ENCODE data around the gene MAP4K5. TPM values are rescaled to one million over a fixed set of nuclear protein-coding genes. Genes with fewer than 3 reads are reported as not detected.

MAP4K5 gene
- polyA plus RNA-seq, 3 donors = 5.0 to 9.1 (median 7.7) TPM

DNA sequence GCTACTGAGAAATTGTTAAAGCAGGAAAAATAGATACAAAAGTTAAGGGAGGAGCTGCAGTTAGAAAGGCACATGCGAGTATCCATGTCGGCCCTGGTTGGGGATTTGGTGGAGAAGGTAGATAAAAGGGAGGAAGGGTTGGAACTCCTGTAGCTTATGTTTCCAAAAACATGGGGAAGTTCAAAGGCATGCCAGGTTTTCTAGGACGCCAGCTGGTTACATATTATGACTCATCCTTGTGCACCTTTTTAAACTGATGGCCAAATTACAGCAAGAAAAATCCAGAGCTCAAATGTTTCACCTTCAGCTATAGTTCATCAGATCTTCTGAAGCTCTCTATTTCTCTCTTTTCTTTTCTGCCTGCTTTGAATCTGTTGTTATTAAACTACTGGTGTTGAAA lies 13.2 kb upstream of the MAP4K5 start:
- H3K9me3 ChIP-seq (replicated peaks in 1 of 2; ENCODE audit: control insufficient read depth in 1 of 2, insufficient read depth in 1 of 2, low read length in 2 of 2) = no peaks in the 10 kb centered on the region
- WGBS (ENCODE audit: insufficient coverage) = 92% methylated on average over 3 of the region's 3 CpGs
- no peak overlapping the region for H2AFZ ChIP-seq (ENCODE audit: insufficient read depth, low read depth, low read length, poor library complexity, severe bottlenecking)
- no peaks in the 10 kb centered on the region for H3K36me3 ChIP-seq (replicated peaks in 1 of 2; ENCODE audit: control insufficient read depth in 1 of 2, insufficient read depth in 2 of 2, low read length in 2 of 2)
- H3K27ac ChIP-seq (ENCODE audit: low read depth in 1 of 2, low read length in 2 of 2) = no peak overlapping the region
- Mint-ChIP-seq H3K36me3 (no peaks in the 10 kb centered on the region), H3K4me3 (no peak overlapping the region), H3K27me3 (ENCODE audit: low read depth in 3 of 3) (peaks cover 0 to 2% (median 2%) of the 10 kb centered on the region in 3 donors), H3K27ac (no peak overlapping the region), H3K9me3 (peaks cover 0 to 3% (median 0%) of the 10 kb centered on the region in 7 donors), H3K4me1 (peaks cover 2% of the 10 kb centered on the region)
- H3K4me1 ChIP-seq (ENCODE audit: control insufficient read depth in 1 of 2, insufficient read depth in 2 of 2, low read length in 2 of 2) = no peaks in the 10 kb centered on the region
- H3K9ac ChIP-seq (ENCODE audit: insufficient read depth, low read length, poor library complexity, severe bottlenecking) = no peak overlapping the region
- no peak overlapping the region for H3K4me3 ChIP-seq (replicated peaks in 1 of 3; ENCODE audit: low read depth in 2 of 3, low read length in 3 of 3)
- TF ChIP-seq, protein P1, sequence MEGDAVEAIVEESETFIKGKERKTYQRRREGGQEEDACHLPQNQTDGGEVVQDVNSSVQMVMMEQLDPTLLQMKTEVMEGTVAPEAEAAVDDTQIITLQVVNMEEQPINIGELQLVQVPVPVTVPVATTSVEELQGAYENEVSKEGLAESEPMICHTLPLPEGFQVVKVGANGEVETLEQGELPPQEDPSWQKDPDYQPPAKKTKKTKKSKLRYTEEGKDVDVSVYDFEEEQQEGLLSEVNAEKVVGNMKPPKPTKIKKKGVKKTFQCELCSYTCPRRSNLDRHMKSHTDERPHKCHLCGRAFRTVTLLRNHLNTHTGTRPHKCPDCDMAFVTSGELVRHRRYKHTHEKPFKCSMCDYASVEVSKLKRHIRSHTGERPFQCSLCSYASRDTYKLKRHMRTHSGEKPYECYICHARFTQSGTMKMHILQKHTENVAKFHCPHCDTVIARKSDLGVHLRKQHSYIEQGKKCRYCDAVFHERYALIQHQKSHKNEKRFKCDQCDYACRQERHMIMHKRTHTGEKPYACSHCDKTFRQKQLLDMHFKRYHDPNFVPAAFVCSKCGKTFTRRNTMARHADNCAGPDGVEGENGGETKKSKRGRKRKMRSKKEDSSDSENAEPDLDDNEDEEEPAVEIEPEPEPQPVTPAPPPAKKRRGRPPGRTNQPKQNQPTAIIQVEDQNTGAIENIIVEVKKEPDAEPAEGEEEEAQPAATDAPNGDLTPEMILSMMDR (IDR thresholded peaks at IDR 0.05) = no peak
- no peak for DNase-seq
- no peak overlapping the region for H3K4me2 ChIP-seq (replicated peaks; ENCODE audit: extremely low read depth, low read length, poor library complexity, severe bottlenecking)
- H3K27me3 ChIP-seq (ENCODE audit: control insufficient read depth in 2 of 2, insufficient read depth in 2 of 2, low read length in 2 of 2) = no peaks in the 10 kb centered on the region
- no peaks in the 10 kb centered on the region for H4K20me1 ChIP-seq (ENCODE audit: insufficient read depth, low read length)
- H3K79me2 ChIP-seq (ENCODE audit: insufficient read depth, low read length) = no peaks in the 10 kb centered on the region
- intact Hi-C loops (cut with micrococcal nuclease) = no loop called here

DNA sequence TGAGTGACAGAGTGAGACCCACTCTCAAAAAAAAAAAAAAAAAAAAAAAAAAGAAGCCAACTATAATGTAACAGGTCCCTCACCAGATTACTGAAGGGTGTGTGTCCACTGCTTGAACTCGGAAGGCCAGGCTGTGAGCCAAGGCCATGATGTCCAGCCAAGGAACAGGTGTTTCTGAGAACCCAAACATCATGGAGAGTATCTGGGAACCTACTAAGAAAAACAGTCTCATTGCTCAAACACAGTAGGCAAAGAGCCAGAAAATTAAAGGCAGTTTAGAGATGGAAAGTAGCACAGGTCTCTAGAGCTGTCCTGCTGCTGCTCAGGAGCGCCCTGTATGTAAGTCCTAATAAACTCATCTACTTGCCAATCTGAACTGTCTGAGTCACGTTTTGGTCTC lies 12.5 kb upstream of the MAP4K5 start:
- Histone ChIP-seq H3K27ac (ENCODE audit: low read depth in 1 of 2, low read length in 2 of 2) (no peak overlapping the region), H3K27me3 (ENCODE audit: control insufficient read depth in 2 of 2, insufficient read depth in 2 of 2, low read length in 2 of 2) (no peaks in the 10 kb centered on the region), H3K4me2 (replicated peaks; ENCODE audit: extremely low read depth, low read length, poor library complexity, severe bottlenecking) (no peak overlapping the region), H3K36me3 (replicated peaks in 1 of 2; ENCODE audit: control insufficient read depth in 1 of 2, insufficient read depth in 2 of 2, low read length in 2 of 2) (no peaks in the 10 kb centered on the region), H3K79me2 (ENCODE audit: insufficient read depth, low read length) (no peaks in the 10 kb centered on the region), H3K4me3 (replicated peaks in 1 of 3; ENCODE audit: low read depth in 2 of 3, low read length in 3 of 3) (no peak overlapping the region), H4K20me1 (ENCODE audit: insufficient read depth, low read length) (no peaks in the 10 kb centered on the region), H3K4me1 (ENCODE audit: control insufficient read depth in 1 of 2, insufficient read depth in 2 of 2, low read length in 2 of 2) (no peaks in the 10 kb centered on the region), H3K9me3 (replicated peaks in 1 of 2; ENCODE audit: control insufficient read depth in 1 of 2, insufficient read depth in 1 of 2, low read length in 2 of 2) (no peaks in the 10 kb centered on the region), H2AFZ (ENCODE audit: insufficient read depth, low read depth, low read length, poor library complexity, severe bottlenecking) (no peak overlapping the region), H3K9ac (ENCODE audit: insufficient read depth, low read length, poor library complexity, severe bottlenecking) (no peak overlapping the region)
- DNase-seq = no peak
- intact Hi-C loops (cut with micrococcal nuclease) = no loop called here
- Mint-ChIP-seq H3K27ac (no peak overlapping the region), H3K4me1 (peaks cover 2% of the 10 kb centered on the region), H3K9me3 (peaks cover 0 to 3% (median 0%) of the 10 kb centered on the region in 7 donors), H3K27me3 (ENCODE audit: low read depth in 3 of 3) (peaks cover 0 to 2% (median 0%) of the 10 kb centered on the region in 3 donors), H3K4me3 (no peak overlapping the region), H3K36me3 (no peaks in the 10 kb centered on the region)
- 33% methylated on average over 1 of the region's 3 CpGs for WGBS (ENCODE audit: insufficient coverage)
- TF ChIP-seq, protein P1 (IDR thresholded peaks at IDR 0.05) = no peak

Measured in CD14-positive monocyte (primary cell).